ENCODE results near the gene CREB5. TPM values are rescaled to one million over a fixed set of nuclear protein-coding genes. Genes with fewer than 3 reads are reported as not detected.

Gene CREB5
- total and polyA plus RNA-seq, 2 experiments from 2014 or later: 2.4 to 4.4 TPM

GRCh38 chr7:28638914-28639313, 226.6 kb downstream of the CREB5 start (continued):
- TF ChIP-seq, protein P1, sequence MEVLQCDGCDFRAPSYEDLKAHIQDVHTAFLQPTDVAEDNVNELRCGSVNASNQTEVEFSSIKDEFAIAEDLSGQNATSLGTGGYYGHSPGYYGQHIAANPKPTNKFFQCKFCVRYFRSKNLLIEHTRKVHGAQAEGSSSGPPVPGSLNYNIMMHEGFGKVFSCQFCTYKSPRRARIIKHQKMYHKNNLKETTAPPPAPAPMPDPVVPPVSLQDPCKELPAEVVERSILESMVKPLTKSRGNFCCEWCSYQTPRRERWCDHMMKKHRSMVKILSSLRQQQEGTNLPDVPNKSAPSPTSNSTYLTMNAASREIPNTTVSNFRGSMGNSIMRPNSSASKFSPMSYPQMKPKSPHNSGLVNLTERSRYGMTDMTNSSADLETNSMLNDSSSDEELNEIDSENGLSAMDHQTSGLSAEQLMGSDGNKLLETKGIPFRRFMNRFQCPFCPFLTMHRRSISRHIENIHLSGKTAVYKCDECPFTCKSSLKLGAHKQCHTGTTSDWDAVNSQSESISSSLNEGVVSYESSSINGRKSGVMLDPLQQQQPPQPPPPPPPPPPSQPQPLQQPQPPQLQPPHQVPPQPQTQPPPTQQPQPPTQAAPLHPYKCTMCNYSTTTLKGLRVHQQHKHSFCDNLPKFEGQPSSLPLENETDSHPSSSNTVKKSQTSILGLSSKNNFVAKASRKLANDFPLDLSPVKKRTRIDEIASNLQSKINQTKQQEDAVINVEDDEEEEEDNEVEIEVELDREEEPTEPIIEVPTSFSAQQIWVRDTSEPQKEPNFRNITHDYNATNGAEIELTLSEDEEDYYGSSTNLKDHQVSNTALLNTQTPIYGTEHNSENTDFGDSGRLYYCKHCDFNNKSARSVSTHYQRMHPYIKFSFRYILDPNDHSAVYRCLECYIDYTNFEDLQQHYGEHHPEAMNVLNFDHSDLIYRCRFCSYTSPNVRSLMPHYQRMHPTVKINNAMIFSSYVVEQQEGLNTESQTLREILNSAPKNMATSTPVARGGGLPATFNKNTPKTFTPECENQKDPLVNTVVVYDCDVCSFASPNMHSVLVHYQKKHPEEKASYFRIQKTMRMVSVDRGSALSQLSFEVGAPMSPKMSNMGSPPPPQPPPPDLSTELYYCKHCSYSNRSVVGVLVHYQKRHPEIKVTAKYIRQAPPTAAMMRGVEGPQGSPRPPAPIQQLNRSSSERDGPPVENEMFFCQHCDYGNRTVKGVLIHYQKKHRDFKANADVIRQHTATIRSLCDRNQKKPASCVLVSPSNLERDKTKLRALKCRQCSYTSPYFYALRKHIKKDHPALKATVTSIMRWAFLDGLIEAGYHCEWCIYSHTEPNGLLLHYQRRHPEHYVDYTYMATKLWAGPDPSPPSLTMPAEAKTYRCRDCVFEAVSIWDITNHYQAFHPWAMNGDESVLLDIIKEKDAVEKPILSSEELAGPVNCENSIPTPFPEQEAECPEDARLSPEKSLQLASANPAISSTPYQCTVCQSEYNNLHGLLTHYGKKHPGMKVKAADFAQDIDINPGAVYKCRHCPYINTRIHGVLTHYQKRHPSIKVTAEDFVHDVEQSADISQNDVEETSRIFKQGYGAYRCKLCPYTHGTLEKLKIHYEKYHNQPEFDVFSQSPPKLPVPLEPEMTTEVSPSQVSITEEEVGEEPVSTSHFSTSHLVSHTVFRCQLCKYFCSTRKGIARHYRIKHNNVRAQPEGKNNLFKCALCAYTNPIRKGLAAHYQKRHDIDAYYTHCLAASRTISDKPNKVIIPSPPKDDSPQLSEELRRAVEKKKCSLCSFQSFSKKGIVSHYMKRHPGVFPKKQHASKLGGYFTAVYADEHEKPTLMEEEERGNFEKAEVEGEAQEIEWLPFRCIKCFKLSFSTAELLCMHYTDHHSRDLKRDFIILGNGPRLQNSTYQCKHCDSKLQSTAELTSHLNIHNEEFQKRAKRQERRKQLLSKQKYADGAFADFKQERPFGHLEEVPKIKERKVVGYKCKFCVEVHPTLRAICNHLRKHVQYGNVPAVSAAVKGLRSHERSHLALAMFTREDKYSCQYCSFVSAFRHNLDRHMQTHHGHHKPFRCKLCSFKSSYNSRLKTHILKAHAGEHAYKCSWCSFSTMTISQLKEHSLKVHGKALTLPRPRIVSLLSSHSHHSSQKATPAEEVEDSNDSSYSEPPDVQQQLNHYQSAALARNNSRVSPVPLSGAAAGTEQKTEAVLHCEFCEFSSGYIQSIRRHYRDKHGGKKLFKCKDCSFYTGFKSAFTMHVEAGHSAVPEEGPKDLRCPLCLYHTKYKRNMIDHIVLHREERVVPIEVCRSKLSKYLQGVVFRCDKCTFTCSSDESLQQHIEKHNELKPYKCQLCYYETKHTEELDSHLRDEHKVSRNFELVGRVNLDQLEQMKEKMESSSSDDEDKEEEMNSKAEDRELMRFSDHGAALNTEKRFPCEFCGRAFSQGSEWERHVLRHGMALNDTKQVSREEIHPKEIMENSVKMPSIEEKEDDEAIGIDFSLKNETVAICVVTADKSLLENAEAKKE (CRISPR knock-in tag; IDR thresholded peaks at IDR 0.05): no peak
- TF ChIP-seq ZNF331 (CRISPR knock-in tag; IDR thresholded peaks at IDR 0.05; ENCODE audit: low read depth): no peak
- no peak for TF ChIP-seq JUNB (IDR thresholded peaks at IDR 0.05; ENCODE audit: unreplicated experiment)
- TF ChIP-seq, protein P2, sequence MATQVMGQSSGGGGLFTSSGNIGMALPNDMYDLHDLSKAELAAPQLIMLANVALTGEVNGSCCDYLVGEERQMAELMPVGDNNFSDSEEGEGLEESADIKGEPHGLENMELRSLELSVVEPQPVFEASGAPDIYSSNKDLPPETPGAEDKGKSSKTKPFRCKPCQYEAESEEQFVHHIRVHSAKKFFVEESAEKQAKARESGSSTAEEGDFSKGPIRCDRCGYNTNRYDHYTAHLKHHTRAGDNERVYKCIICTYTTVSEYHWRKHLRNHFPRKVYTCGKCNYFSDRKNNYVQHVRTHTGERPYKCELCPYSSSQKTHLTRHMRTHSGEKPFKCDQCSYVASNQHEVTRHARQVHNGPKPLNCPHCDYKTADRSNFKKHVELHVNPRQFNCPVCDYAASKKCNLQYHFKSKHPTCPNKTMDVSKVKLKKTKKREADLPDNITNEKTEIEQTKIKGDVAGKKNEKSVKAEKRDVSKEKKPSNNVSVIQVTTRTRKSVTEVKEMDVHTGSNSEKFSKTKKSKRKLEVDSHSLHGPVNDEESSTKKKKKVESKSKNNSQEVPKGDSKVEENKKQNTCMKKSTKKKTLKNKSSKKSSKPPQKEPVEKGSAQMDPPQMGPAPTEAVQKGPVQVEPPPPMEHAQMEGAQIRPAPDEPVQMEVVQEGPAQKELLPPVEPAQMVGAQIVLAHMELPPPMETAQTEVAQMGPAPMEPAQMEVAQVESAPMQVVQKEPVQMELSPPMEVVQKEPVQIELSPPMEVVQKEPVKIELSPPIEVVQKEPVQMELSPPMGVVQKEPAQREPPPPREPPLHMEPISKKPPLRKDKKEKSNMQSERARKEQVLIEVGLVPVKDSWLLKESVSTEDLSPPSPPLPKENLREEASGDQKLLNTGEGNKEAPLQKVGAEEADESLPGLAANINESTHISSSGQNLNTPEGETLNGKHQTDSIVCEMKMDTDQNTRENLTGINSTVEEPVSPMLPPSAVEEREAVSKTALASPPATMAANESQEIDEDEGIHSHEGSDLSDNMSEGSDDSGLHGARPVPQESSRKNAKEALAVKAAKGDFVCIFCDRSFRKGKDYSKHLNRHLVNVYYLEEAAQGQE (IDR thresholded peaks at IDR 0.05; ENCODE audit: unreplicated experiment): no peak

- no peak overlapping the region for H3K4me3 ChIP-seq
- H2AFZ ChIP-seq: no peak overlapping the region
- no peaks in the 10 kb centered on the region for H3K36me3 Mint-ChIP-seq (ENCODE audit: low read depth)
- no peaks in the 10 kb centered on the region for H3F3A ChIP-seq (replicated peaks; ENCODE audit: low read depth)
- no peak overlapping the region for H3K27ac Mint-ChIP-seq
- no peaks in the 10 kb centered on the region for H4K20me1 ChIP-seq (replicated peaks; ENCODE audit: insufficient read depth)
- ATAC-seq (no peak; the same call in 2 of the 3 replicates), DNase-seq (ENCODE audit: low spot score) (no peak)
- H3K27me3 ChIP-seq (ENCODE audit: insufficient read depth): no peaks in the 10 kb centered on the region
- peaks cover 15% of the 10 kb centered on the region for H3K4me1 Mint-ChIP-seq
- H3K4me1 ChIP-seq (ENCODE audit: insufficient read depth): peaks cover 13% of the 10 kb centered on the region
- no peak overlapping the region for H3K4me2 ChIP-seq
- H3K27me3 Mint-ChIP-seq (ENCODE audit: insufficient read depth, low read depth, poor library complexity): peaks cover 5% of the 10 kb centered on the region
- no peaks in the 10 kb centered on the region for H3K79me2 ChIP-seq (replicated peaks; ENCODE audit: insufficient read depth)
- no peaks in the 10 kb centered on the region for H3K9me3 Mint-ChIP-seq
- no peaks in the 10 kb centered on the region for H3K36me3 ChIP-seq (ENCODE audit: insufficient read depth)
- H3K27ac ChIP-seq (ENCODE audit: low read depth): no peak overlapping the region
- no peak overlapping the region for H3K4me3 Mint-ChIP-seq
- H3K9me2 ChIP-seq (ENCODE audit: insufficient read depth): no peaks in the 10 kb centered on the region
- TF ChIP-seq ZNF331 (CRISPR knock-in tag; IDR thresholded peaks at IDR 0.05; ENCODE audit: low read depth) (no peak), JUNB (IDR thresholded peaks at IDR 0.05; ENCODE audit: unreplicated experiment) (no peak), ZNF114 (CRISPR knock-in tag; IDR thresholded peaks at IDR 0.05) (no peak)
- TF ChIP-seq, protein P1 (CRISPR knock-in tag; IDR thresholded peaks at IDR 0.05): no peak
Observed at GRCh38 chr7:28640001-28640400, 227.7 kb downstream of the CREB5 start.
